Fibroblast of pulmonary artery (primary cell): ENCODE results near the gene CHRND.

Experiments used
- DNase-seq: peaks from one replicate; pipeline ENCODE4 v3.0.0-alpha.2; 2010; ENCODE audit warnings: low read depth
- H3K4me3 ChIP-seq: replicated peaks from 2 replicates; pipeline ENCODE4 v1.5.1; 2011; ENCODE audit warnings: low read depth, mild to moderate bottlenecking, control low read depth, low read length, moderate library complexity
- CTCF ChIP-seq: IDR thresholded peaks from 2 replicates; pipeline ENCODE4 v1.5.1; 2011; ENCODE audit warnings: mild to moderate bottlenecking, control low read depth, low read length, inconsistent platforms; ENCODE audit errors: missing control alignments

CHRND gene

GRCh38 chr2:232480201-232481190 lies 45.5 kb upstream of the CHRND start:
- DNase-seq = no peak
- H3K4me3 ChIP-seq = no peak overlapping the region
- no peak for TF ChIP-seq CTCF

DNA sequence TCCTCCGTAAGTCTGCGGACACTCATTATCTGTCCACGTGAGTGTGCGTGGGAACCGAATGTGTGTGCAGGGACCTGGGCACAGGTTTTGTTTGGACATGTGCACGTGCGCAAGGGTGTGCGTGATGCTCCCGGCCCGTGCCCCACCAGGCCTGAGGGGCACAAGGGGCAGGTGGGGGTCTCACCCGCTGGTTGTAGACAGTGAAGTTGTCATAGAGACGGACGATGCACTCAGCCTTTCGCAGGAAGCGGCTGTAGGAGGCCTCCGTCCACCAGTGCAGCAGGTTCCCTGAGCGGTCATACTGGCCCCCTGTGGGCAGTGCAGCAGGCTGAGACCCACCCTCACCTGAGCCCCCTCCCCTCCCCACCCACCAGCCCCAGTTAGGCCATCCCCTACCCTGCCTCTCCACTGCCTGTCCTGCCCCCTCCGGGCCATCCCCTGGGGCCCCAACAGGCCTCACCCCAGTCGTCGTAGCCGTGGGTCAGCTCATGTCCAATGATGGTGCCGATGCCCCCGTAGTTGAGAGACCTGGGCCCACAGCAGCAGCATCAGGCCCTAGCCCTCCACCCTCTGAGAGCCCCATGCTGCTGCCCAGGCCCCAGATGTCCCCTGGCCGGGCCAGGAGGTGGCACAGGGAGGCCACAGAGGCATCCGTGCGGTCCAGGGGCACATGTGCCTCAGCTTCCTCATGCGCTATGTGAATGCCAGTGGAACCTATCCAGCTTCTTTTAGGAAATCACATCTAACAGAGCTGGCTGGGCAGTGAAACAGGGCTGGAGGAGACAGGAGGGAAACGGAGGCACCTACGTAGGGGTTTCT lies 44.4 kb upstream of the CHRND start:
- no peak for TF ChIP-seq CTCF
- no peak overlapping the region for H3K4me3 ChIP-seq
- DNase-seq = no peak

DNA sequence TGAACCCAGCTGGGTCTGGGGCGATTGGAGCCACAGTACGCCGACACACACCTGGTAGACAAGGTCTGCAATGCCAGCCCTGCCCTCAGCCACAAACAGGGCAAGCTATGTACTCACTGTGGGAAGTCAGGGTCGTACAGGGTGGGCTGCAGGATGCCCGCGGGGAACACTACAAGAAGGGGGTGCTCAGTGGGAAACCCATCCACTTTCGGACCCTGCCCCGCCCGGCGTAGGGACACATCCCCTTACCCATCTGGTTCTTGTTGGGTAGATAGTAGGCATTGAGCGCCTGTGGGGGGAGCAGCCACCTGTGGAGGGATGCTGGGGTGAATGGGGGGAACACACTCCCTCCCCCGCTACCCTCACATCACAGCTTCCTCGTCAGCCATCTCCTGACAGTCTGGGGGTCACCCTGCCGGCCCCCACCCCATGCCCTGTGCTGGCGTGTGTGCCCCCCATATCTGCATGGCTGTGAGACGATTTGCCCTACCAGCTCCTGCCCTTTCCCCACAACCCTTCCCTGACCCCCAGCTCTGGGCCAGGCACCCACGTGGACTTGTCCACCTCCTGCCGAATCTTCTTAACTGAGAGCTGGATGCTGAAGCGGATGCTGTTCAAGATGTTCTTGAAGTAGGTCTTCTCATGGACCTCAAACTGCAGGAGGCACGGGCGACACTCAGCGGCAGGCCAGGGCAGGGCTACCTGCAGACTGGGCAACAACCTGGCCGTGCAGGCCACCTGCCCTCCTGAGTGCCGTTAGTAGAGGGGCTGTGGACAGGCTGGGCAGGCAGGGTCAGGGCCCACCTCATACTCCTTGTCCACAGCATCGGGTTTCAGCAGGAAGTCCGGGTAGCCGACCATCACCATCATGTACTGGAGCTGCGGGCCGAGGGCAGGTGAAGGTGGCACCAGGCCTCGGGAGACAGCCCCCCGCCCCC lies 43.4 kb upstream of the CHRND start:
- no peak overlapping the region for H3K4me3 ChIP-seq
- DNase-seq = no peak
- no peak for TF ChIP-seq CTCF

DNA sequence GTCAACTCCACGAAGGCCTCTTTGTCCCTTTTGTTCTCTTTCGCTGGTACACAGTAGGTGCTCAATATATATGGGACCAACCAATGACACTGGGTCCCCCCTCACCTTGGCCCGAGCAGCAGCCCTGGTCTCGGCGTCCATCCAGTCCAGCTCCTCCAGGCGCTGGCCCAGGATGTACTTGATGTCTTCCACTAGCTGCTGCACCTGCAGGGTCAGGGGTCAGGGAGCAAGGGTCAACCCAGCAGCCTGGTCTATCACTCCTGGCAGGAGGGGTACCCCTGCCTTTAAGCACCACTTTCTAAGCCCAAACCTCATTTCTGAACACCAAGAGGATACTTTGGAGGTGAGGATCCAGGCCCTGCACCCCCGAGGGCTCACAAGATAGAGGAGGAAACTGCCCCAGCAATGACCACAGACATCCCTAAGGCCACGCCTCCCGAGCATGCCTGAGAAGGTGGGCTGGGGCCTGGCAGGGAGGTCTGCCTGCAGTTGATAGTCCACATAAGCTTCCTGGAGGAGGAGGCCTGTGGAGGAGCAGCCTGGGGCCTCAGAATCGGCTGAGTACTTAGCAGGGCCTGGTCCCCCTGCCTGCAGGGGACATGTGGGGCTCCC lies 42.5 kb upstream of the CHRND start:
- no peak for DNase-seq
- no peak overlapping the region for H3K4me3 ChIP-seq
- no peak for TF ChIP-seq CTCF

DNA sequence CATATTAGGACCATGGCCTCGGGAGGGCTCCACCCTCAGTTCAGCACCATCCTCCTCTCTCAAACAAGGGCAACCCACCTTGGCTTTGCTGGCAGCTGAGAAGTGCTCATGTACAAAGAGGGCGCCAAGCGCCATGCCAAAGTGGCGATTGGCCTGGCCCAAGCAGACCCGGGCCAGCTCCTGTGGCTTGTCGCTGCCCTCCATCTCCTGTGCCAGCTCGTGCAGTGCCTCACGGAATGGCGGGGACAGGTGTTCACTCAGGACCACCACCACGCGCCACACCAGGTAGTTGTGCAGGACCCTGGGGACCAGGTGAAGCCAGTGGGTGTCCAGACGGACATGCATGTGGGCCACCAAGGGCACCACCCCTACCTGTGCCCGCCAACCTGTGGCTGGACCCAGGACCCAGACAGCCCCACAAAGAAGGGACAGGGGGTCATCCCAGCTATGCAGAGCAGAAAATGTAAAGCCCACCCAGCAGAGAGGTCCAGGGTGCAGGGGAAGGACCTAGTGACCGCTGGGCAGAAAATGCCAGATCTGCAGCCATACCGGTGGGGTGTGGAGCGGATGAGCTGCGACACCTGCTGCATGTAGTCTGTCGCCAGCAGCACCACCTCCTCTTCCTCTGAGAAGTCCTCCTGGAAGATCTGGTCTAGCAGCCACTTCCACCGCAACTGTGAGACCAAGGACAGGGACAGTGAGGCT lies 41.9 kb upstream of the CHRND start:
- H3K4me3 ChIP-seq = no peak overlapping the region
- TF ChIP-seq CTCF = no peak
- no peak for DNase-seq
